HCT116 (cell line): Measurements from ENCODE around the gene MYO3B. TPM values are rescaled to one million over a fixed set of nuclear protein-coding genes. Genes with fewer than 3 reads are reported as not detected.

ENCODE experiments used
- ATAC-seq: fragments of 200-7000 bp; cut with Tn5 transposase; 2 replicates; pipeline ENCODE4 v1.9.1; 2020; ENCODE audit warnings: mild to moderate bottlenecking, moderate library complexity
- BruUV-seq: library from RNA; stranded (reverse); fragments of 400-500 nt; replicated peaks from 2 replicates; lab custom pipeline; 2021; lab: Mats Ljungman, UMichigan
- CTCF ChIA-PET: fragments of 300-600 bp; sonication (Branson Sonifier 250); formaldehyde crosslinking; loops from one replicate; lab custom pipeline; 2021; ENCODE audit warnings: antibody characterized with exemption; lab: Charles Lee
- POLR2A ChIA-PET: fragments of 300-600, 350-600 bp; sonication (Branson Sonifier 250); formaldehyde crosslinking; loops from one replicate; lab custom pipeline; 2021; ENCODE audit warnings: antibody characterized with exemption; lab: Charles Lee
- RAD21 ChIA-PET, 2 experiments: fragments of 300-600 bp; sonication (Branson Sonifier 250); formaldehyde crosslinking; loops; one replicate each; lab custom pipeline; 2023; ENCODE audit warnings: low total read pairs in 2 of 2; ENCODE audit not compliant: uncharacterized antibody in 2 of 2, unreplicated experiment in 2 of 2, low non-redundant PET in 1 of 2; lab: Charles Lee
- DNase-seq: peaks from one replicate; pipeline ENCODE4 v3.0.0-alpha.2; 2010; ENCODE audit warnings: low read depth, low spot score
- H2AFZ ChIP-seq: fragments of 200-600 bp; shearing (Covaris generic), sonication (generic); 2 replicates; pipeline ENCODE4 v1.6.1; 2017; ENCODE audit warnings: low read depth, mixed run types, mixed read lengths, antibody characterized with exemption, low read length; ENCODE audit not compliant: poor library complexity, severe bottlenecking
- H3K27ac ChIP-seq: 2 replicates; pipeline ENCODE4 v1.5.1; 2012; ENCODE audit warnings: low read depth, low read length
- H3K27me3 ChIP-seq: fragments of 200-600 bp; sonication (generic); 2 replicates; pipeline ENCODE4 v1.6.1; 2016; ENCODE audit warnings: mixed run types, low read length, mixed read lengths; ENCODE audit not compliant: insufficient read depth
- H3K36me3 ChIP-seq, 2 experiments: fragments of 200-500 bp in 1 of 2; fragments of 200-600 bp in 1 of 2; sonication (Bioruptor generic) in 1 of 2; sonication (generic) in 1 of 2; 2 replicates each; pipeline versions ENCODE4 v1.5.1 to v1.6.1; 2014 to 2016; ENCODE audit warnings: low read length in 2 of 2, inconsistent platforms in 1 of 2, mixed read lengths in 1 of 2, mixed run types in 1 of 2; ENCODE audit not compliant: insufficient read depth in 2 of 2, control insufficient read depth in 1 of 2
- H3K4me1 ChIP-seq, 2 experiments: fragments of 200-600 bp in 1 of 2; sonication (generic) in 1 of 2; 2 replicates each; pipeline versions ENCODE4 v1.5.1 to v1.6.1; 2012 to 2017; ENCODE audit warnings: low read length in 2 of 2, inconsistent platforms in 1 of 2, mild to moderate bottlenecking in 1 of 2, mixed read lengths in 1 of 2, mixed run types in 1 of 2, moderate library complexity in 1 of 2; ENCODE audit not compliant: insufficient read depth in 2 of 2, control insufficient read depth in 1 of 2
- H3K4me2 ChIP-seq: fragments of 200-600 bp; sonication (generic); 2 replicates; pipeline ENCODE4 v1.6.1; 2017; ENCODE audit warnings: mixed run types, low read length, mixed read lengths
- H3K4me3 ChIP-seq, 2 experiments: fragments of 200-600 bp in 1 of 2; sonication (generic) in 1 of 2; replicated peaks in 1 of 2; 2 replicates each; pipeline ENCODE4 v1.5.1; 2011 to 2016; ENCODE audit warnings: low read length in 2 of 2, control low read depth in 1 of 2, low read depth in 1 of 2, mild to moderate bottlenecking in 1 of 2, mixed read lengths in 1 of 2, mixed run types in 1 of 2
- H3K79me2 ChIP-seq: fragments of 200-600 bp; sonication (generic); 2 replicates; pipeline ENCODE4 v1.6.1; 2017; ENCODE audit warnings: mild to moderate bottlenecking, mixed run types, low read length, moderate library complexity, mixed read lengths; ENCODE audit not compliant: insufficient read depth
- H3K9ac ChIP-seq: fragments of 200-600 bp; sonication (generic); 2 replicates; pipeline ENCODE4 v1.6.1; 2016; ENCODE audit warnings: low read length, mixed read lengths
- H3K9me2 ChIP-seq: fragments of 200-600 bp; sonication (generic), shearing (Covaris generic); 2 replicates; pipeline ENCODE4 v1.6.1; 2017; ENCODE audit warnings: mixed run types, mild to moderate bottlenecking, moderate library complexity; ENCODE audit not compliant: insufficient read depth
- H3K9me3 ChIP-seq, 2 experiments: fragments of 200-500 bp in 1 of 2; fragments of 200-600 bp in 1 of 2; sonication (Bioruptor generic) in 1 of 2; sonication (generic) in 1 of 2; 2 replicates each; pipeline ENCODE4 v1.6.1; 2014 to 2017; ENCODE audit warnings: low read length in 2 of 2, mixed read lengths in 2 of 2, inconsistent platforms in 1 of 2, low read depth in 1 of 2, mild to moderate bottlenecking in 1 of 2, mixed run types in 1 of 2, moderate library complexity in 1 of 2; ENCODE audit not compliant: control insufficient read depth in 1 of 2, insufficient read depth in 1 of 2
- H4K20me1 ChIP-seq: fragments of 200-600 bp; sonication (generic), shearing (Covaris generic); 2 replicates; pipeline ENCODE4 v1.6.1; 2017; ENCODE audit warnings: mixed run types, mild to moderate bottlenecking, moderate library complexity; ENCODE audit not compliant: insufficient read depth
- CBX3 ChIP-seq: IDR thresholded peaks from 2 replicates; pipeline ENCODE4 v1.6.1; 2012; ENCODE audit warnings: low read depth
- ELF1 ChIP-seq: IDR thresholded peaks from 2 replicates; pipeline ENCODE4 v1.6.1; 2012; ENCODE audit warnings: low read depth, borderline replicate concordance
- EZH2phosphoT487 ChIP-seq: fragments of 200-600 bp; IDR thresholded peaks from 2 replicates; pipeline ENCODE4 v1.6.1; 2018; ENCODE audit warnings: antibody characterized with exemption, borderline replicate concordance
- FOSL1 ChIP-seq: IDR thresholded peaks from 2 replicates; pipeline ENCODE4 v1.6.1; 2012; ENCODE audit warnings: low read depth
- JUND ChIP-seq: IDR thresholded peaks from 2 replicates; pipeline ENCODE4 v1.6.1; 2012
- RAD21 ChIP-seq: IDR thresholded peaks from 2 replicates; pipeline ENCODE4 v1.6.1; 2012; ENCODE audit warnings: low read depth, mild to moderate bottlenecking
- SIN3A ChIP-seq: IDR thresholded peaks from 2 replicates; pipeline ENCODE4 v1.6.1; 2012; ENCODE audit warnings: low read depth
- SP1 ChIP-seq: IDR thresholded peaks from 2 replicates; pipeline ENCODE4 v1.6.1; 2012; ENCODE audit warnings: low read depth
- ZNF274 ChIP-seq: fragments of 200-500 bp; sonication (Bioruptor generic); IDR thresholded peaks from 2 replicates; pipeline ENCODE4 v1.6.1; 2014; ENCODE audit warnings: mild to moderate bottlenecking, low read depth, low read length, inconsistent platforms
- intact Hi-C: fragments of 100-400 bp; cut with micrococcal nuclease; formaldehyde crosslinking; loops from 2 replicates; pipeline ENCODE4 v1.10.0; 2022
- total RNA-seq: library from RNA; stranded (reverse); gene quantifications from one replicate; pipeline ENCODE4 v1.2.1, GENCODE V29; 2021; ENCODE audit not compliant: unreplicated experiment
- TF ChIP-seq, protein P1 (sequence below): IDR thresholded peaks from 2 replicates; pipeline ENCODE4 v1.6.1; 2012
- TF ChIP-seq, protein P2 (sequence below): IDR thresholded peaks from 2 replicates; pipeline ENCODE4 v1.6.1; 2012; ENCODE audit warnings: low read depth

MYO3B gene
- total RNA-seq, 1 experiment from 2014 or later = not detected

DNA sequence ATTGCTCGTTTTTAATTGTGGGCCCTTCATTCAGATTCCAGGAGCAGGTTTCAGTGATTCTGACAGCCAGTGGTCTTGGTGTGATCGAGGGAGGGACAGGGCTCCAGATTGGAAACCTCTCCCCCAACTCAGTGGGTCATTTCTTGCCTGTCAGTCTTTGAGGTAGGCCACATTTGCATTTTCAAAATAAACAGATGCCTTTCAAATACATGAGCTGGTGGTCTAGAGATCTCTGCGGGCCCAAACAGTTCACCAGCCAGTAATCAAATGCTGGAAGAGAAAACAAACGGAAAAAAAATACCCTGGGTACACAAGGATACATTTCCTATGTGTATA, 326.8 kb downstream of the MYO3B start:
- ATAC-seq = no peak
- H3K4me2 ChIP-seq = no peak overlapping the region
- POLR2A ChIA-PET = no interaction called here

More for the DNA sequence above, 326.8 kb downstream of the MYO3B start:
- no peaks in the 10 kb centered on the region for H3K4me1 ChIP-seq
- CTCF ChIA-PET = no interaction called here
- RAD21 ChIA-PET = no interaction called here
- BruUV-seq = no TSS peak
- no peaks in the 10 kb centered on the region for H3K9me2 ChIP-seq
- no peaks in the 10 kb centered on the region for H3K9me3 ChIP-seq
- TF ChIP-seq RAD21 = no peak
- TF ChIP-seq, protein P1, sequence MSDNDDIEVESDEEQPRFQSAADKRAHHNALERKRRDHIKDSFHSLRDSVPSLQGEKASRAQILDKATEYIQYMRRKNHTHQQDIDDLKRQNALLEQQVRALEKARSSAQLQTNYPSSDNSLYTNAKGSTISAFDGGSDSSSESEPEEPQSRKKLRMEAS = no peak
- TF ChIP-seq ELF1 = no peak
- no peak for TF ChIP-seq SIN3A
- no peak for TF ChIP-seq EZH2phosphoT487
- no peak for TF ChIP-seq ZNF274
- no peak for TF ChIP-seq FOSL1
- TF ChIP-seq CBX3 = no peak
- TF ChIP-seq JUND = no peak
- no peak for TF ChIP-seq SP1
- TF ChIP-seq, protein P2, sequence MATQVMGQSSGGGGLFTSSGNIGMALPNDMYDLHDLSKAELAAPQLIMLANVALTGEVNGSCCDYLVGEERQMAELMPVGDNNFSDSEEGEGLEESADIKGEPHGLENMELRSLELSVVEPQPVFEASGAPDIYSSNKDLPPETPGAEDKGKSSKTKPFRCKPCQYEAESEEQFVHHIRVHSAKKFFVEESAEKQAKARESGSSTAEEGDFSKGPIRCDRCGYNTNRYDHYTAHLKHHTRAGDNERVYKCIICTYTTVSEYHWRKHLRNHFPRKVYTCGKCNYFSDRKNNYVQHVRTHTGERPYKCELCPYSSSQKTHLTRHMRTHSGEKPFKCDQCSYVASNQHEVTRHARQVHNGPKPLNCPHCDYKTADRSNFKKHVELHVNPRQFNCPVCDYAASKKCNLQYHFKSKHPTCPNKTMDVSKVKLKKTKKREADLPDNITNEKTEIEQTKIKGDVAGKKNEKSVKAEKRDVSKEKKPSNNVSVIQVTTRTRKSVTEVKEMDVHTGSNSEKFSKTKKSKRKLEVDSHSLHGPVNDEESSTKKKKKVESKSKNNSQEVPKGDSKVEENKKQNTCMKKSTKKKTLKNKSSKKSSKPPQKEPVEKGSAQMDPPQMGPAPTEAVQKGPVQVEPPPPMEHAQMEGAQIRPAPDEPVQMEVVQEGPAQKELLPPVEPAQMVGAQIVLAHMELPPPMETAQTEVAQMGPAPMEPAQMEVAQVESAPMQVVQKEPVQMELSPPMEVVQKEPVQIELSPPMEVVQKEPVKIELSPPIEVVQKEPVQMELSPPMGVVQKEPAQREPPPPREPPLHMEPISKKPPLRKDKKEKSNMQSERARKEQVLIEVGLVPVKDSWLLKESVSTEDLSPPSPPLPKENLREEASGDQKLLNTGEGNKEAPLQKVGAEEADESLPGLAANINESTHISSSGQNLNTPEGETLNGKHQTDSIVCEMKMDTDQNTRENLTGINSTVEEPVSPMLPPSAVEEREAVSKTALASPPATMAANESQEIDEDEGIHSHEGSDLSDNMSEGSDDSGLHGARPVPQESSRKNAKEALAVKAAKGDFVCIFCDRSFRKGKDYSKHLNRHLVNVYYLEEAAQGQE = no peak
- no peaks in the 10 kb centered on the region for H3K36me3 ChIP-seq
- H3K9ac ChIP-seq = no peak overlapping the region
- H3K4me3 ChIP-seq = no peak overlapping the region
- no peak for DNase-seq
- H3K27me3 ChIP-seq = no peaks in the 10 kb centered on the region
- no peak overlapping the region for H3K27ac ChIP-seq
- intact Hi-C loops = no loop called here
- H4K20me1 ChIP-seq = no peaks in the 10 kb centered on the region
- no peaks in the 10 kb centered on the region for H3K79me2 ChIP-seq
- no peak overlapping the region for H2AFZ ChIP-seq
